ENCODE results near the gene MAP2K1.
"Not testable (repeated sequence)": the region's sequence is repeated elsewhere in the genome, so short reads cannot be mapped to it uniquely, and the experiment has no call there.

The MAP2K1 gene

DNA sequence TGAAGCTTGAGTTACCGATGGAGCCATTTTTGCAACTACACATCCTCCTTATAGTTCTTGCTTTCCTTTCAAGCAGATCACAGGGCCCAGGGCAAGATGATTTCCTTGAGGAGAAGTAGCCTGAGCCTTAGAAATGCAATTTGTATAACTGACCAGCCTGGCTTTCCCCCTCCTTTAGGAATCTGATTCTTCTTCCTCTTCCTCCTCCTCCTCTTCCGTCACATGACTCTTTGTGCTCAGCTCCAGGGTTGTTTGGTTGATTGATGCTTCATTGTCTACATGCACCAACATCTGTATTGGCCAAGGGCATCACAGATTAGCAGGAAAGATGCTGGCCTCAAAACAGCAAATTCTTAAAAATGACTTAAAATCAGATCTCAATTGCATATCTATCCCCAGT, 107.5 kb downstream of the MAP2K1 start:
- TF ChIP-seq, protein P1, sequence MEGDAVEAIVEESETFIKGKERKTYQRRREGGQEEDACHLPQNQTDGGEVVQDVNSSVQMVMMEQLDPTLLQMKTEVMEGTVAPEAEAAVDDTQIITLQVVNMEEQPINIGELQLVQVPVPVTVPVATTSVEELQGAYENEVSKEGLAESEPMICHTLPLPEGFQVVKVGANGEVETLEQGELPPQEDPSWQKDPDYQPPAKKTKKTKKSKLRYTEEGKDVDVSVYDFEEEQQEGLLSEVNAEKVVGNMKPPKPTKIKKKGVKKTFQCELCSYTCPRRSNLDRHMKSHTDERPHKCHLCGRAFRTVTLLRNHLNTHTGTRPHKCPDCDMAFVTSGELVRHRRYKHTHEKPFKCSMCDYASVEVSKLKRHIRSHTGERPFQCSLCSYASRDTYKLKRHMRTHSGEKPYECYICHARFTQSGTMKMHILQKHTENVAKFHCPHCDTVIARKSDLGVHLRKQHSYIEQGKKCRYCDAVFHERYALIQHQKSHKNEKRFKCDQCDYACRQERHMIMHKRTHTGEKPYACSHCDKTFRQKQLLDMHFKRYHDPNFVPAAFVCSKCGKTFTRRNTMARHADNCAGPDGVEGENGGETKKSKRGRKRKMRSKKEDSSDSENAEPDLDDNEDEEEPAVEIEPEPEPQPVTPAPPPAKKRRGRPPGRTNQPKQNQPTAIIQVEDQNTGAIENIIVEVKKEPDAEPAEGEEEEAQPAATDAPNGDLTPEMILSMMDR (IDR thresholded peaks at IDR 0.05; ENCODE audit: insufficient read depth, missing control alignments) = no peak
- no peak for DNase-seq (ENCODE audit: insufficient read length, low spot score)
- no peak for FAIRE-seq

DNA sequence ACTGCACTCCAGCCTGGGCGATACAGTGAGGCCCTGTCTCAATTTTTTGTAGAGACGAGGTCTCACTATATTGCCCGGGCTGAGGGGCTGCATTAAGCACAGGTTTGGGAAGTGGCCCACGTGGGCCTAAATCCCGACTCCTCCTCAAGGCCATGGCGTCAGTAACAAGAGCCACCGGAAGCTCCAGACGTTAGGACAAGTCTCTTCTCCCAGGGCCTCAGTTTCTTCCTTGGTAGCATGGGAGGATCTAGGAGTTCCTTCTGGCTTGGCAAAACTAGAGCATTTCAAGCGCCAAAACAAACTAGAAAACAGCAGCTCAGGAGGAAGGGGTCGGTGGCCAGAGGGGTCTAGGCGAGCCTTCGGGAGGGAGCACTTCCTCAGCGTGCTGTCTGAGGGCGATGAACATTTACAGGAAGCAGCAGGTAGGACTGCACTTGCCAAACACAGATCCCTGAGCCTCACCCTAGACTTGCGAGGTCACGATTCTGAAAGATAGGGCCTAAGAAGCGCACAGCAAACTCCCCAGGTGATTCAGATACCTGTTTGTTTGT, 110.3 kb downstream of the MAP2K1 start:
- TF ChIP-seq, protein P1 (IDR thresholded peaks at IDR 0.05; ENCODE audit: insufficient read depth, missing control alignments) = no peak
- FAIRE-seq (no peak), DNase-seq (ENCODE audit: insufficient read length, low spot score) (no peak)

DNA sequence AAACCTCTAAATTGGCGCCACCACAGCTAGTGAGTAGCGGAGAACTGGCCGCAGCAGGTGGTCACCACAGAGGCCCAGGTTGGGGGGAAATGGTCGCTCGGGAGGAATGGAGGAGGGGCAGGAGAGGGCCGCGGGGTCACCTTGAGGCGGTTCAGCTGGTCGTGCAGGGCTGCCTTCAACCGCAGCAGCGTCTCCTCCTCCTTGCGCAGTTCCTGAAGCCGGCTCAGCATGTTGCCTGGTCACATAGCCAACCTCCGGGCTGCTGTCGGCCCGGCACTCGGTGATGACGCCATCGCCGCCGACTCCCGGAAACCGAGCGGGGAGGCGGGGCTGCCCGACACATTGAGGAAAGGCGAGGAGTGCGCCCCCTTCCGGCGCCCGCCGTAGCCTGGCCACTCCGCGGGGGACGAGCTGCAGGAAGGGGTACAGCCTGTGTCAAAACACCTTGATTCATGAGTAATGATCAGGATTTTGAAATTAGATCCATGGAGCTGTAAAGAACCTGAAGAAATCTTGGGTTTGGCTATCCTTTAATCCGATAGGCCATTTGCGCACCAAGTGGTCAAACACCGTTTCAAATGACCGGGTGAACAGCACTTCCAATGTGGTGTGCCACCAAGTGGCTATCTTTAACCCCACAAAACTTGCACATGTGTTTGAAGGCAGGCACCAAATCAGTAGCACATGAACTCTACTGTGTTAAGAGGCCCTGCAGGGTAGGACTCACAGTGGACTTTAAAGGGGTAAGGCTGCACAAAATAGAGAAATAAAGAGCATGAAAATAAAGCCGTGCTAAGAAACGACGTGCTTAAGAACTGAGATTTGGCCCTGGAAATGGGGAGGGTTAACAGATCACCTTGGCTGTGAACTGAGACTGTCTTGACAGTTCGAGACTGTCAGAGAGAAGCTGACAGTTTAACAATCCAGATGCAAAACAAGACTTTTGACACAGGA, 111.1 kb downstream of the MAP2K1 start, which contains the start of gene SNAPC5:
SNAPC5 (minus strand) TSS at position 261 of the 954 bp plus-strand sequence; CDS start at position 230, 31 bp downstream.
- FAIRE-seq (no peak), DNase-seq (ENCODE audit: insufficient read length, low spot score) (peak; percentile 64)
- TF ChIP-seq, protein P1 (IDR thresholded peaks at IDR 0.05; ENCODE audit: insufficient read depth, missing control alignments) = peak; percentile 76

DNA sequence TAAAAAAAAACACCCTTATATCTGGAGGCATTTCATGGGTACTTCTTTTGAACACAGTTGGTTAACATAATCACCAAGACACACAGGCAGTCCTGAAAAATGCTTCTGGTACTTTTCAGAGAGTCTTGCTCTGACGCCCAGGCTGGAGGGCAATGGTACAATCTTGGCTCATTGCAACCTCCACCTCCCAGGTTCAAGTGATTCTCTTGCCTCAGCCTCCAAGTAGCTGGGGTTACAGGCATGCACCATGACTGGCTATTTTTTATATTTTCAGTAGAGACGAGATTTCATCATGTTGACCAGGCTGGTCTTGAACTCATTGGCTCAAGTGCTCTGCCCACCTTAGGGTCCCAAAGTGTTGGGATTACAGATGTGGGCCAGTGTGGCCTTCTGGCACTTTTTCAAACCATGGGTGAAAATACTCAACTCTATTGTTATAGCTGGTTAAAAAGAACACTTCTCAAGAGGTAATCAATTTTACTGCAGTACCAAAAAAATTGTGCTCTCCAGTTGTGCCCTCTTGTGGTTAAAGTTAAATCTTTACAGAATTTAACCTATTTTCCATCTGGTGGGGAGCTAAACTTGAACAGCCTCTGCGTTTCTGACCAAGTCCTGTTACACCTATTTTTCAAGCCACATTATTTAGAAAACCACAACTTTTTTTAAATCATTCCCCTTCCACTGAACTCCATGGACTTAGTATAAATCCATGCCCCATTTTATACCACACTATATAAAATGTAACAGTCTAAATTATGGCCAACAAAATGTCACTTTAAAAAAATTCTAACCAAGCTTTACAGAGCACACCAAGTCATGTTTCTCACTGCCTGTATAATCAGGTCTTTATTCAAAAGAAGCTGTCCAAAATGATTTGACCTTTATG, 112.0 kb downstream of the MAP2K1 start:
- TF ChIP-seq, protein P1 (IDR thresholded peaks at IDR 0.05; ENCODE audit: insufficient read depth, missing control alignments) = peak; percentile 31
- FAIRE-seq (no peak), DNase-seq (ENCODE audit: insufficient read length, low spot score) (no peak)

DNA sequence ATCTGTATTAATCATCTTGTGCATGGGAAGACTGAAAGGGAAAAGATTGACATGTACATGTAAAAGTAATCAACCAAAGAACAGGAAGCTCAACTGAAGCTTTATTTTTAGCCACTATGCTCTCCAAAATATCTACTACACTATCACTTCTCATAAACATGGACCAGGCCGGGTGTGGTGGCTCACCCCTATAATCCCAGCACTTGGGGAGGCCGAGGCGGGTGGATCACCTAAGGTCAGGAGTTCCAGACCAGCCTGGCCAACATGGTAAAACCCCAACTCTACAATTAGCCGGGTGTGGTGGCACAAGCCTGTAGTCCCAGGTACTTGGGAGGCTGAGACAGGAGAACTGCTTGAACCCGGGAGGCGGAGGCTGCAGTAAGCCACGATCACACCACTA, 113.6 kb downstream of the MAP2K1 start:
- not testable (repeated sequence) for FAIRE-seq; DNase-seq (ENCODE audit: insufficient read length, low spot score)

DNA sequence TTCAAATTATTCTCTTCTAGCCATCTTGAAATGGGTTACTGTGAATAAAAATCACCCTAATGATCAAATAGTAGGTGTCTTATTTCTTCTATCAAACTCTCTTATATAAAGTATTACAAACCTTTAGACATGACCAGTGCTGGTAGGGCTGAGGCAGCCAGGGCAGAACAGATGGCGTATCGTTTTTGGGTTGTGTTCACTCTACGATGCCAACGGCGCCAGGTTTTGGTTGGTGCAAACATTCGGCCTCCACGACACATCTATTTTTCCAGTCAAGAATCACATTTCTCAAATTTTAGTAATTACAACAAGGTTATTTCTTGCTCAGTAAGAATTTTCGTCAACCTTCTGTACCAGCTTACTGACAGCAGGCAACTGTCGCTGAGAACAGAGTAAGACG, 115.8 kb downstream of the MAP2K1 start:
- FAIRE-seq = no peak
- TF ChIP-seq, protein P1 (IDR thresholded peaks at IDR 0.05; ENCODE audit: insufficient read depth, missing control alignments) = no peak
- DNase-seq (ENCODE audit: insufficient read length, low spot score) = no peak

DNA sequence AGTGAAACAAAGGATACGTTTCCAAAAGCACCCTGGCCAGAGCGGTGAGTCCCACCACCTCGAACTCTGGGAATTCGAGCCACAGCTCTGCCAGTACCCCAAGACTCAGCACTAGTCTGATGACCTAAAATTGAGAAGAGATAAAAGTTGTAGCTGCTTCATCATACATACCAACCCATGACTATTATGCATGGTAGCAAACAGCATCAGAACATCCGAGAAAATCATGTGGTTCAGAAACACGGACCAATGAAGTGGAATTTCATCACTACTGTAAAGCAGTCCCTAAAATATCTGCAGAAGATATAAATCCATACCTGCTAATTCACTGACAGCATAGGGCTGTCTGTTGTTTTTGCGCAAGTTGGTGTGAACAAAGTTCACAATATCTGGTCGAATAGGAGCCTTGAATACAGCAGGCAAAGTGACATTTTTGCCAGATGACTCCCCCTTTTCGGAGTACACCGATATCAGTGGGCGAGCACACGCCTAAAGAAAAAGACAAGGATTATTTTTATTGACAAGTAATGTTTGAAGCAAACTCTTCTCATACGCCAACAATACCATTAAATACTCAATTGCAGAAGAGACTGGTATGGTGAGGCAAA, 116.4 kb downstream of the MAP2K1 start:
- not testable (repeated sequence) for DNase-seq (ENCODE audit: insufficient read length, low spot score); FAIRE-seq

All from D721Med (cell line).